Endothelial cell of umbilical vein (primary cell): ENCODE results near the gene ANKRD13B.

Experiments used
- CTCF ChIP-seq, 2 donors: IDR thresholded peaks; 1 replicate in 1 of 2; 2 replicates in 1 of 2; pipeline ENCODE4 v1.5.1; 2011; ENCODE audit warnings: low read length in 2 of 2, mild to moderate bottlenecking in 2 of 2, moderate library complexity in 2 of 2, control low read depth in 1 of 2, inconsistent platforms in 1 of 2, low read depth in 1 of 2; ENCODE audit not compliant: insufficient read depth in 1 of 2; ENCODE audit errors: extremely low read depth in 1 of 2
- POLR2A ChIP-seq: IDR thresholded peaks from 2 replicates; pipeline ENCODE4 v1.6.1; 2012; ENCODE audit warnings: low read depth, mild to moderate bottlenecking, control low read depth, low read length

GRCh38 chr17:29620271-29620670 lies 27.3 kb downstream of the ANKRD13B start:
- TF ChIP-seq POLR2A (no peak), CTCF (IDR thresholded peaks at IDR 0.05; ENCODE audit: extremely low read depth in 1 of 2, insufficient read depth in 1 of 2, low read depth in 1 of 2, low read length in 2 of 2) (no peak)
